ENCODE results near the gene TSPAN3.

Gene TSPAN3

DNA sequence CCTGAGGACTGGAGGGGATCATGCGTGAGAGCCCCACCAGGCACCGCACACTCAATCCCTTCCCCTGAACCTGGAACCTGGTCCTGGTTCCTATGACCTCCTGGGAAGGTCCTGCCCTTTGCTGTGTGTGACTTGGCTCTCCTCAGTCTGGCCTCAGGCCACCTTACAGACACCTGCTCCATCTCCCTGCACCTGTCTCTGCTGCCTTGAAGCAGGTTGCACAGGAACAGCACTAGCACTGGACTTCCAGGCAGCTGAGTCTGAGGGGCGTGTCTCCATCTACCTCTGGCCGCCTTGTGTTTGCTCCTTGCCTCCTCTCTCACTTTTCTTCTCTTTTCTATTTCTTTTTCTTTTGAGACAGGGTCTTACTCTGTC lies 60.6 kb downstream of the TSPAN3 start:
- no peak overlapping the region for H3K4me3 ChIP-seq (ENCODE audit: low read depth, low read length)
- TF ChIP-seq, protein P1, sequence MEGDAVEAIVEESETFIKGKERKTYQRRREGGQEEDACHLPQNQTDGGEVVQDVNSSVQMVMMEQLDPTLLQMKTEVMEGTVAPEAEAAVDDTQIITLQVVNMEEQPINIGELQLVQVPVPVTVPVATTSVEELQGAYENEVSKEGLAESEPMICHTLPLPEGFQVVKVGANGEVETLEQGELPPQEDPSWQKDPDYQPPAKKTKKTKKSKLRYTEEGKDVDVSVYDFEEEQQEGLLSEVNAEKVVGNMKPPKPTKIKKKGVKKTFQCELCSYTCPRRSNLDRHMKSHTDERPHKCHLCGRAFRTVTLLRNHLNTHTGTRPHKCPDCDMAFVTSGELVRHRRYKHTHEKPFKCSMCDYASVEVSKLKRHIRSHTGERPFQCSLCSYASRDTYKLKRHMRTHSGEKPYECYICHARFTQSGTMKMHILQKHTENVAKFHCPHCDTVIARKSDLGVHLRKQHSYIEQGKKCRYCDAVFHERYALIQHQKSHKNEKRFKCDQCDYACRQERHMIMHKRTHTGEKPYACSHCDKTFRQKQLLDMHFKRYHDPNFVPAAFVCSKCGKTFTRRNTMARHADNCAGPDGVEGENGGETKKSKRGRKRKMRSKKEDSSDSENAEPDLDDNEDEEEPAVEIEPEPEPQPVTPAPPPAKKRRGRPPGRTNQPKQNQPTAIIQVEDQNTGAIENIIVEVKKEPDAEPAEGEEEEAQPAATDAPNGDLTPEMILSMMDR (IDR thresholded peaks at IDR 0.05; ENCODE audit: insufficient read depth, low read length, missing control alignments) = no peak
- CTCF ChIA-PET = interaction anchor here (1.3 kb wide), 1 partner anchor 12 kb away, joined by 4 read pairs; no protein-coding TSS in a partner anchor
- no peak for DNase-seq (ENCODE audit: low read depth, low spot score)
- POLR2A ChIA-PET = no interaction called here

DNA sequence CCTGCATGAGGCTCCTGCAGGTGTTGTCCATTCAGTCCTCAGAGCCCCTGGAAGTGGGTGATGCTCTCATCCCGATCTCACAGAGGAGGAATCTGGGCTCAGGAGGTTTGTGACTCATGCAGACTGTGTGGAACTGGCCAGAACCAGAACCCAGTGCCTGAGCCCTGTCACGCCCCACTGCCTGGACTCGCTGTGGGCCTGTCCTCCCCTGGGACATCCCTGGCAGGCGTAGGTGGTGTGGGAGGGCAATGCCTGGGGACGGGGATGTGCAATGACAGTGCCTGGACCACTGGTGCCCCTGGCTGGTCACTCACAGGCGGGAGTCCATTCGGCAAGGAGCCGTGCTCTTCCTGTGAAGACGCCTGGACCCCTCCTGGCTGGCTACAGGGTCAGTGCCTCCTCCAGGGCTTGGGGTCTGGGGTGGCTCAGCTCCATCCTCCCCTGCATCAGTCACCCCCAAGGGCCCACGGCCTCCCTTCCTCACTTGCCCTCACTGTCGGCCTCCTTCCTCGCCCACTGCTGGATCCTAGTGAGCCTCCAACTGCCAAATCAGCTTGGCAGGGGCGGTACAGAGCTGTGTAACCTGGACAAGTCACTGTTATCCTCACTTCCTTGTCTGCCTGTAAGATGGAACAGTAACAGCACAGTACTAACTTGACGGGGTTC lies 61.1 kb downstream of the TSPAN3 start:
- ChIA-PET CTCF (no interaction called here), POLR2A (no interaction called here)
- no peak overlapping the region for H3K4me3 ChIP-seq (ENCODE audit: low read depth, low read length)
- DNase-seq (ENCODE audit: low read depth, low spot score) = no peak
- TF ChIP-seq, protein P1 (IDR thresholded peaks at IDR 0.05; ENCODE audit: insufficient read depth, low read length, missing control alignments) = no peak

DNA sequence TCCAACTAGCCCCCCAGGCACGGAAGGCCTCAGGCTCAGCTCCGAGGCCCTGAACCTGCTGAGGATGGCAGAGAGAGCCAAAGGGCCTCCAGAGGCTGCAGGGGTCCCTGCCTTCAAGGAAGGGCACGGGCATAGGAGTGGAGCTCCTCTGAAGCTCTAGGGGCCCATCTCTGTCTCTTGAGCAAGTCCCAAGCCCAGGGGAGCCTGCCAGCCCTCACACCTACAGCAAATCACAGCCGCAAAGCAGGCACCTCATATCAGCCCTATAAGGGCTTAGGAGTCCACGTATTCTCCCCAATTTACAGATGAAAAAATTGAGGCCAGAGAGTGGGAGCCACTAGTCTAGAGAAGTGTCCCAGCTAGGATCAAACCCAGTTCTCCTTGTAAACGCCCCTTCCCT lies 61.7 kb downstream of the TSPAN3 start:
- no peak overlapping the region for H3K4me3 ChIP-seq (ENCODE audit: low read depth, low read length)
- TF ChIP-seq, protein P1 (IDR thresholded peaks at IDR 0.05; ENCODE audit: insufficient read depth, low read length, missing control alignments) = no peak
- DNase-seq (ENCODE audit: low read depth, low spot score) = no peak
- ChIA-PET CTCF (no interaction called here), POLR2A (no interaction called here)

DNA sequence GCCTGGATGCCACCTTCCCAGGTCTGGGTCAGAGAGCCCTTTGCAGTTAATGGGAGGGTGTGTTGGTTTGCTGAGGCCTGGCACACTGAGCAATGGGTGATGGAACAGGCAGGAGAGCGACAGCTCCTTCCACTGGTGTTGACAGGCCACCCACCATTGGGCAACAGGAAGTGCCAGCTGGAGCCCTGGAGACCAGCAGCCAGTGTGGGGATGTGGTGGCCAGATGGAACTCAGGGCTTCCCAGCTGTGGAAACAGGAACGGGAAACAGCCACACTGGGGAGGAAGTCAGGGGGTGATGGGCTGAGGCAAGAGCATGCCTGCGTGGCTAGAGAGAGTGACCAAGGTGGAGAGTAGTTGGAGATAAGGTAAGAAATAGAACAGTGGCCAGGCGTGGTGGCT lies 66.7 kb downstream of the TSPAN3 start:
- H3K4me3 ChIP-seq (ENCODE audit: low read depth, low read length) = no peak overlapping the region
- no peak for DNase-seq (ENCODE audit: low read depth, low spot score)
- TF ChIP-seq, protein P1 (IDR thresholded peaks at IDR 0.05; ENCODE audit: insufficient read depth, low read length, missing control alignments) = no peak
- ChIA-PET CTCF (no interaction called here), POLR2A (no interaction called here)

DNA sequence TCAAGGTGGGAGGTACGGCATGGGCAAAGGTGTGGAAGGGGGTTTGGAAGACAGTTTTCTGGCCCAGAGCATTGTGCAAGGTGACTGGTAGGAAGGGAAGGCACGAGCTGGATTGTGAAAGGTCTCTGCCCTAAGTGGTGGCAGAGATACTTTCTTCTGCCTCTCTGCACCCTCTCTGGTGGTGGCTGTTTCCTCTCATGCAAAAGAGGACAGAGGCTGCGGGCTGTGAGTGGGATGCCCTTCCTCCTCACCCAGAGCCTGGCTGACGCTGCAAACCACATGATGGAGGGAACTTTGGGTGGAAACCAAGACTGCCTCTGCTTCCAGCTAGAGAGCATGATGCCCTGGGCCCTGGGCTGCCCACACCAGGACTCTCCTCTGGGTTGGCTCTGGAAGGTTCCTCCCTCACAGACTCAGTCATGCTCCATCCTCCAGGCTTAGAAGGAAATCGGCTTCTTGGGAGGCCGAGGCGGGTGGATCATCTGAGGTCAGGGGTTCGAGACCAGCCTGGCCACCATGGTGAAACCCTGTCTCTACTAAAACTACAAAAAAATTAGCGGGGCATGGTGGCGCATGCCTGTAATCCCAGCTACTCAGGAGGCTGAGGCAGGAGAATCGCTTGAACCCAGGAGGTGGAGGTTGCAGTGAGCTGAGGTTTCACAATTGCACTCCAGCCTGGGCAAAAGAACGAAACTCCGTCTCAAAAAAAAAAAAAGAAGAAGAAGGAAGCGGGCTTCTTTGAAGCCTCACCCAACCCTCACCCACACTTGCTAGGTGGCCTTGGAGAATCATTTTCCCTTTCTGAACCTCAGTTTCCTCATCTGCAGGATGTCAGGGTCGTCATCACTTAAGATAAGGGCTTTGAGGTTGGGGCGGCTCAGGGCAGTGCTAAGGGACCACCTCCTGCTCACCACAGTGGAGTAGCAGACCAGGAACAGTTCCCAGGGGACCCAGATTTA lies 67.7 kb downstream of the TSPAN3 start:
- no peak for DNase-seq (ENCODE audit: low read depth, low spot score)
- H3K4me3 ChIP-seq (ENCODE audit: low read depth, low read length) = no peak overlapping the region
- CTCF ChIA-PET = no interaction called here
- POLR2A ChIA-PET = no interaction called here
- TF ChIP-seq, protein P1 (IDR thresholded peaks at IDR 0.05; ENCODE audit: insufficient read depth, low read length, missing control alignments) = no peak

DNA sequence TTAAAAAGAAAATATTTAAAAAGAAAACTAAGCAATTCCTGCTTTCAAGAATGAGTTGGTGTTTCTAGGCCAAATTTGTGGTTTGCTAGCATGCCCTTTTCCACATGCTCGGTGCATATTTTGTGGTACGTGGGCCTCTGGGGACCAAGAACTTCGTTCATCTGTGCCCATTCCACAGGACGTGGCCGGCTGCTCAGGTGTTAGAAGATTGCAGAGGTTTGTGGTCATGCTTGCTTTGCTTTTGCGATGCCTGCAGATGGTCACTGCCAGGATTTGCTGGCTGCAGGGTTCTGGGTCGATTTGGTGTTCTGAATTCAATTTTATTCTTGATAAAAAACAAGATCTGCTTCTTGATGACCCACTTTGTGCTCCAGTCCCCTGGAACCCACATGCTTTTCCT lies 68.5 kb downstream of the TSPAN3 start:
- CTCF ChIA-PET = no interaction called here
- POLR2A ChIA-PET = no interaction called here
- no peak overlapping the region for H3K4me3 ChIP-seq (ENCODE audit: low read depth, low read length)
- no peak for DNase-seq (ENCODE audit: low read depth, low spot score)
- TF ChIP-seq, protein P1 (IDR thresholded peaks at IDR 0.05; ENCODE audit: insufficient read depth, low read length, missing control alignments) = no peak
